Measurements from ENCODE around the gene HECW1. TPM values are rescaled to one million over a fixed set of nuclear protein-coding genes. Genes with fewer than 3 reads are reported as not detected.

The HECW1 gene
- total RNA-seq, 2 experiments from 2014 or later: not detected

GRCh38 chr7:43487731-43488073 lies 375.3 kb downstream of the HECW1 start:
- ChIA-PET POLR2A (no interaction called here), CTCF (no interaction called here)
- no peak overlapping the region for H3K4me3 Mint-ChIP-seq
- peaks cover 10% of the 10 kb centered on the region for H3K27me3 Mint-ChIP-seq
- DNase-seq: no peak
- H3K9me3 Mint-ChIP-seq: no peaks in the 10 kb centered on the region
- H3K4me1 Mint-ChIP-seq: no peaks in the 10 kb centered on the region
- no peaks in the 10 kb centered on the region for H3K36me3 Mint-ChIP-seq (ENCODE audit: low read depth)
- H3K27ac Mint-ChIP-seq: no peak overlapping the region

DNA sequence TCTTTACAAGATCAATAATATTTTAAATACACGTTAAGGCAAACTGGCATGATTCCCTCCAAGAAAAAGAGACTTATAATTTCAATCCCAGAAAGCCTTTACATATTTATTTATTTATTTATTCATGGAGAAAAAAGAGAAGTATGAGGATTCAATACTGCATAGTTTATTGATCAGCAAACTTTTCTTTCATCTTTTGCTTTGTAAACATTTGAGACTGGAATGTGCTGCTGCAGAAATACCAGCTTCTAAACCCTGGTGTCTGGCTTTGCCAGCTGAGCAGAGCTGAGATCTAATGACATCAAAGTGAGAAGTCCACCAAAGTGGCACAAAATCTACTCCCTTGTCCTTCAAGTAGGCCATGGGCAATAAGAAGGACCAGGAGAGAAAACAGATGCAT lies 376.8 kb downstream of the HECW1 start:
- ChIA-PET CTCF (no interaction called here), POLR2A (no interaction called here)
- Mint-ChIP-seq H3K27ac (no peak overlapping the region), H3K4me1 (no peaks in the 10 kb centered on the region), H3K27me3 (peaks cover 17% of the 10 kb centered on the region), H3K4me3 (no peak overlapping the region), H3K36me3 (ENCODE audit: low read depth) (no peaks in the 10 kb centered on the region), H3K9me3 (no peaks in the 10 kb centered on the region)
- no peak for DNase-seq

GRCh38 chr7:43490016-43490415 lies 377.6 kb downstream of the HECW1 start:
- CTCF ChIA-PET: no interaction called here
- no peaks in the 10 kb centered on the region for H3K36me3 Mint-ChIP-seq (ENCODE audit: low read depth)

GRCh38 chr7:43491123-43491522 lies 378.7 kb downstream of the HECW1 start:
- Mint-ChIP-seq H3K27me3 (peaks cover 21% of the 10 kb centered on the region), H3K36me3 (ENCODE audit: low read depth) (no peaks in the 10 kb centered on the region), H3K4me1 (no peaks in the 10 kb centered on the region), H3K4me3 (no peak overlapping the region), H3K27ac (no peak overlapping the region), H3K9me3 (no peaks in the 10 kb centered on the region)
- no peak for DNase-seq
- ChIA-PET CTCF (no interaction called here), POLR2A (no interaction called here)

More at GRCh38 chr7:43490016-43490415, 377.6 kb downstream of the HECW1 start:
- Mint-ChIP-seq H3K4me1 (no peaks in the 10 kb centered on the region), H3K27me3 (peaks cover 17% of the 10 kb centered on the region), H3K9me3 (no peaks in the 10 kb centered on the region), H3K27ac (no peak overlapping the region), H3K4me3 (no peak overlapping the region)
- POLR2A ChIA-PET: no interaction called here
- DNase-seq: no peak

- Mint-ChIP-seq H3K27ac (no peak overlapping the region), H3K4me1 (no peaks in the 10 kb centered on the region), H3K9me3 (no peaks in the 10 kb centered on the region), H3K27me3 (peaks cover 26% of the 10 kb centered on the region), H3K4me3 (no peak overlapping the region), H3K36me3 (ENCODE audit: low read depth) (no peaks in the 10 kb centered on the region)
- DNase-seq: no peak
- POLR2A ChIA-PET: no interaction called here
- CTCF ChIA-PET: no interaction called here
Observed at GRCh38 chr7:43491984-43492383, 379.5 kb downstream of the HECW1 start.

DNA sequence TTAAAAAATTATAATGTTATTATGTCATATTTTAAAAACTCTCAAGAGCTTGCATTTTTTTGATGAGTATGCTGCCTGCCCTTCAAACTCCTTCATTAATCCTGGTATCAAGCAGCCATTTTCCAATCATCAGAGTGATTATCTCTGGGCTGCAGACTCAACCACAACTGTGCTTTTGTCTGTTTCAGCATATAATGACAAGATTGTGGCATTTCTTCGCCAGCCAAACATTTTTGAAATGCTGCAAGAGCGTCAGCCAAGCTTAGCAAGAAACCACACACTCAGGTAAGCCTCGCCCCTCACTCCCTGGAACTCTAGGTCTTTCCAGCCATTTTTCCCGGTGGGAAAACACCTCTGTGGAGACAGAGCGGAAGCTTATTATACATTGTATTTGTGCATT lies 380.4 kb downstream of the HECW1 start:
- no peak for DNase-seq
- Mint-ChIP-seq H3K36me3 (ENCODE audit: low read depth) (no peaks in the 10 kb centered on the region), H3K4me1 (no peaks in the 10 kb centered on the region), H3K9me3 (no peaks in the 10 kb centered on the region), H3K4me3 (no peak overlapping the region), H3K27ac (no peak overlapping the region), H3K27me3 (peaks cover 32% of the 10 kb centered on the region)
- CTCF ChIA-PET: no interaction called here
- POLR2A ChIA-PET: no interaction called here

GRCh38 chr7:43495572-43495971 lies 383.1 kb downstream of the HECW1 start:
- no peak overlapping the region for H3K27ac Mint-ChIP-seq
- CTCF ChIA-PET: no interaction called here
- DNase-seq: no peak

GRCh38 chr7:43496596-43496995 lies 384.1 kb downstream of the HECW1 start:
- Mint-ChIP-seq H3K36me3 (ENCODE audit: low read depth) (no peaks in the 10 kb centered on the region), H3K9me3 (no peaks in the 10 kb centered on the region), H3K4me1 (no peaks in the 10 kb centered on the region), H3K27me3 (peaks cover 44% of the 10 kb centered on the region), H3K4me3 (no peak overlapping the region), H3K27ac (no peak overlapping the region)
- POLR2A ChIA-PET: no interaction called here
- CTCF ChIA-PET: interaction anchor here (0.7 to 1.0 kb wide), 2 partner anchors 41 to 346 kb away, joined by 3 read pairs; no protein-coding TSS in a partner anchor
- no peak for DNase-seq

More at GRCh38 chr7:43495572-43495971, 383.1 kb downstream of the HECW1 start:
- Mint-ChIP-seq H3K4me3 (no peak overlapping the region), H3K4me1 (no peaks in the 10 kb centered on the region), H3K36me3 (ENCODE audit: low read depth) (no peaks in the 10 kb centered on the region), H3K9me3 (no peaks in the 10 kb centered on the region), H3K27me3 (peaks cover 42% of the 10 kb centered on the region)
- POLR2A ChIA-PET: no interaction called here

GRCh38 chr7:43501870-43502269 lies 389.4 kb downstream of the HECW1 start:
- no peak overlapping the region for H3K27ac Mint-ChIP-seq
- CTCF ChIA-PET: interaction anchor here (2.0 kb wide), 1 partner anchor 62 kb away, joined by 6 read pairs; no protein-coding TSS in a partner anchor
- H3K36me3 Mint-ChIP-seq (ENCODE audit: low read depth): no peaks in the 10 kb centered on the region
- H3K4me3 Mint-ChIP-seq: no peak overlapping the region
- peaks cover 25% of the 10 kb centered on the region for H3K27me3 Mint-ChIP-seq
- POLR2A ChIA-PET: interaction anchor here (0.6 kb wide), 1 partner anchor 175 kb away, joined by 3 read pairs; no protein-coding TSS in a partner anchor
- no peaks in the 10 kb centered on the region for H3K9me3 Mint-ChIP-seq
- no peaks in the 10 kb centered on the region for H3K4me1 Mint-ChIP-seq
- DNase-seq: no peak

GRCh38 chr7:43502941-43503340 lies 390.5 kb downstream of the HECW1 start:
- Mint-ChIP-seq H3K27ac (no peak overlapping the region), H3K9me3 (no peaks in the 10 kb centered on the region), H3K27me3 (peaks cover 20% of the 10 kb centered on the region), H3K4me3 (no peak overlapping the region), H3K36me3 (ENCODE audit: low read depth) (no peaks in the 10 kb centered on the region), H3K4me1 (no peaks in the 10 kb centered on the region)
- DNase-seq: no peak
- ChIA-PET POLR2A (no interaction called here), CTCF (no interaction called here)

DNA sequence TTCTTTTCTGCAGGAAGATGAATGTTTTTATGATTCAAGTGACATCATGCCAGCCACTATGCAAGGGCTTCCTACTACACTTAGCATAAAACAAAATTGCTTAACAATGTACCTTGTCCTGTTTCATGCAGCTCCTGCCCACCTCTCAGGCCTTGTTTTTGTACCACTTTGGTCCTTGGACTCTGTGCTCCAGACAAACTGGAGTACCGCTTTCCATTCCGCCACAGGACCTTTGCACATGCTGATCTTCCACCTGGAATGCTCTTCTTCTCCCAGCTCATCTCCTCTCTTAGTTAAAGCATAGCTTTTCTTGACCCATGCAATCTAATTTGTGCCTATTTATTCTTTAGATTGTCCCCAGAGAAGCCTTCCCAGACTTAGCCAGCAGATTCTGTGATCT lies 393.0 kb downstream of the HECW1 start:
- no peak overlapping the region for H3K27ac Mint-ChIP-seq
- no peaks in the 10 kb centered on the region for H3K9me3 Mint-ChIP-seq
- H3K4me1 Mint-ChIP-seq: no peaks in the 10 kb centered on the region
- ChIA-PET CTCF (no interaction called here), POLR2A (no interaction called here)
- no peak for DNase-seq
- no peaks in the 10 kb centered on the region for H3K36me3 Mint-ChIP-seq (ENCODE audit: low read depth)
- H3K4me3 Mint-ChIP-seq: no peak overlapping the region
- H3K27me3 Mint-ChIP-seq: peaks cover 16% of the 10 kb centered on the region

DNA sequence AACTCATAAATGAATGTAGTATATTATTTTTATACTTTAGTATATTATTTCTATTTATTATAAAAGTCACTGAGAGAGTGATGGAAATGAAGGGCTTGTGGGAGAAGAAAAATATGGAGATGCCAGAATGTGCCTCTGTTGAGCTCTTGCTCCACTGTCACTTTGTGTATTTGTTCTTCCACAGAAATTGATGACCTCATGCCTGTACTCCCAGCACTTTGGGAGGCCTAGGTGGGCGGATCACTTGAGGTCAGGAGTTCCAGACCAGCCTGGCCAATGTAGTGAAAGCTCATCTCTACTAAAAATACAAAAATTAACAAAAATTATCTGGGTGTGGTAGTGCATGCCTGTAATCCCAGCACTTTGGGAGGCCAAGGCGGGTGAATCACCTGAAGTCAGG lies 394.0 kb downstream of the HECW1 start:
- Mint-ChIP-seq H3K4me3 (no peak overlapping the region), H3K9me3 (no peaks in the 10 kb centered on the region), H3K27ac (no peak overlapping the region), H3K36me3 (ENCODE audit: low read depth) (no peaks in the 10 kb centered on the region), H3K27me3 (peaks cover 13% of the 10 kb centered on the region), H3K4me1 (peaks cover 2% of the 10 kb centered on the region)
- no peak for DNase-seq
- ChIA-PET CTCF (no interaction called here), POLR2A (no interaction called here)

DNA sequence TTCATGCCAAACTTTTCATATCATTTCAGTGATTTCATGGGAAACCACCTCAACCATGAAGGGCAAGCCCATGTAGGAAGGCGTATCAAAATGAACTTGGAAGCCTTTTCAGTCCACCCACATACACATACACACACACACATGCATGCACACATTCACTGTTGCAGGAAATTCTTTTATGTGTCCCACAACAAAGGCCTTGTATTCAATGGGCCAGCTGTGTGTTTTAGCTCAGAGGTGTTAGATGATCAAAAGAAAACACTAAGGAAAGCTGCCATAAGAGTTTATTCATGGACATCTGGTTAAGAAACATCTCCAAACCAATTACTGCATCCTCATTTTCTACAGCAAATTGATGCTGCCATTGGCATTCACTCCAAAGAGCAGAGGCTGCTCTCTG lies 396.0 kb downstream of the HECW1 start:
- no peaks in the 10 kb centered on the region for H3K9me3 Mint-ChIP-seq
- no peak for DNase-seq
- no peak overlapping the region for H3K27ac Mint-ChIP-seq
- no peak overlapping the region for H3K4me3 Mint-ChIP-seq
- CTCF ChIA-PET: no interaction called here
- H3K27me3 Mint-ChIP-seq: peaks cover 14% of the 10 kb centered on the region
- H3K4me1 Mint-ChIP-seq: peaks cover 16% of the 10 kb centered on the region
- H3K36me3 Mint-ChIP-seq (ENCODE audit: low read depth): no peaks in the 10 kb centered on the region
- POLR2A ChIA-PET: interaction anchor here (1.5 kb wide), 1 partner anchor 9 kb away, joined by 5 read pairs; no protein-coding TSS in a partner anchor

DNA sequence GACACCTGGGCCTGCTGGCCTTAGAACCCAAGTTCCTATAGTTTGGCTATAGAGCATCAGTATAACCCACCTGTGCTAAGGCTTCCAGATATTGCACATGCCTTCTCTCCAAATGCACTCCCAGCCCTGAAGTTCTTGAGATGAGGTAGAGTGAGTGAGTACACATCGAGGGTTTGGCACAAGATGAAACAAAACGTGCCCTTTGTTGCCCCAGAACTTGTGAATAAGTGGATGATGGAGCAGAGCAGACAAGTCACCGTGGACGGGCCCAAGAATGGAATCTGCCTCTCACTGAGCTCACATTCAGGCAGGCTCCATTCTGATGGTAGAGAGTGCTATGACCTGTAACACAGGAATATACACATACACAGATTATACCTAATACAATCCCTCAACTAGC lies 397.5 kb downstream of the HECW1 start:
- Mint-ChIP-seq H3K4me3 (no peak overlapping the region), H3K27ac (no peak overlapping the region), H3K27me3 (peaks cover 17% of the 10 kb centered on the region), H3K4me1 (peaks cover 23% of the 10 kb centered on the region), H3K36me3 (ENCODE audit: low read depth) (no peaks in the 10 kb centered on the region), H3K9me3 (no peaks in the 10 kb centered on the region)
- POLR2A ChIA-PET: no interaction called here
- CTCF ChIA-PET: no interaction called here
- DNase-seq: no peak

- ChIA-PET POLR2A (no interaction called here), CTCF (interaction anchor here (0.7 kb wide), 1 partner anchor 72 kb away, joined by 3 read pairs; the partner anchor contains the start of gene STK17A)
- Mint-ChIP-seq H3K27me3 (peaks cover 19% of the 10 kb centered on the region), H3K9me3 (no peaks in the 10 kb centered on the region), H3K4me1 (peaks cover 27% of the 10 kb centered on the region), H3K27ac (no peak overlapping the region), H3K36me3 (ENCODE audit: low read depth) (no peaks in the 10 kb centered on the region), H3K4me3 (no peak overlapping the region)
- DNase-seq: no peak
Observed at GRCh38 chr7:43511029-43511428, 398.6 kb downstream of the HECW1 start.

All from activated CD4-positive, alpha-beta memory T cell treated with anti-CD3 and anti-CD28 coated beads, Interleukin-2, amount 10 ng/mL, durations not matched to agents 7 days and 5 days (primary cell).